Parathyroid adenoma (tissue), 2 donors: Measurements from ENCODE around the gene ZNF750.
A peak's percentile ranks its signal among the peaks of the same experiment; 100 is the strongest.

ENCODE experiments used
- H2AFZ ChIP-seq: fragments of 300-600 bp; sonication (generic); one replicate; pipeline ENCODE4 v1.7.0; 2017; ENCODE audit warnings: antibody characterized with exemption, mild to moderate bottlenecking
- H3K27ac ChIP-seq: fragments of 300-600 bp; sonication (generic); one replicate; pipeline ENCODE4 v1.7.0; 2017
- H3K27me3 ChIP-seq: fragments of 300-600 bp; sonication (generic); one replicate; pipeline ENCODE4 v1.7.0; 2017; ENCODE audit warnings: low read length; ENCODE audit not compliant: control insufficient read depth, insufficient read depth
- H3K36me3 ChIP-seq: fragments of 300-600 bp; sonication (generic); one replicate; pipeline ENCODE4 v1.7.0; 2017; ENCODE audit warnings: low read length; ENCODE audit not compliant: control insufficient read depth, insufficient read depth
- H3K4me1 ChIP-seq: fragments of 300-600 bp; sonication (generic); one replicate; pipeline ENCODE4 v1.7.0; 2017; ENCODE audit warnings: control low read depth
- H3K4me2 ChIP-seq: fragments of 300-600 bp; sonication (generic); one replicate; pipeline ENCODE4 v1.7.0; 2017; ENCODE audit warnings: low read length
- H3K4me3 ChIP-seq: fragments of 300-600 bp; sonication (generic); one replicate; pipeline ENCODE4 v1.7.0; 2017; ENCODE audit warnings: low read depth, low read length
- H3K79me2 ChIP-seq: fragments of 300-600 bp; sonication (generic); one replicate; pipeline ENCODE4 v1.7.0; 2017; ENCODE audit warnings: control low read depth
- H3K9ac ChIP-seq: fragments of 300-600 bp; sonication (generic); one replicate; pipeline ENCODE4 v1.7.0; 2017; ENCODE audit warnings: mild to moderate bottlenecking
- H3K9me3 ChIP-seq: fragments of 300-600 bp; sonication (generic); one replicate; pipeline ENCODE4 v1.7.0; 2017; ENCODE audit warnings: low read length; ENCODE audit not compliant: control insufficient read depth
- CTCF ChIP-seq: fragments of 300-600 bp; sonication (generic); IDR thresholded peaks from one replicate; pipeline ENCODE4 v1.7.0; 2017; ENCODE audit warnings: antibody characterized with exemption, mild to moderate bottlenecking
- donor health status: primary hyperparathyroidism.

Gene ZNF750

GRCh38 chr17:82797061-82797460 lies 42.8 kb downstream of the ZNF750 start:
- Histone ChIP-seq H3K9ac (no peak overlapping the region), H2AFZ (no peak overlapping the region), H3K36me3 (no peaks in the 10 kb centered on the region), H3K79me2 (peaks cover 36% of the 10 kb centered on the region), H3K27ac (no peak overlapping the region), H3K4me3 (no peak overlapping the region), H3K4me1 (no peaks in the 10 kb centered on the region), H3K4me2 (no peak overlapping the region), H3K27me3 (no peaks in the 10 kb centered on the region), H3K9me3 (no peaks in the 10 kb centered on the region)
- TF ChIP-seq CTCF = no peak

GRCh38 chr17:82795615-82796014 lies 44.2 kb downstream of the ZNF750 start:
- no peaks in the 10 kb centered on the region for H3K4me1 ChIP-seq
- no peaks in the 10 kb centered on the region for H3K27me3 ChIP-seq
- H3K36me3 ChIP-seq = no peaks in the 10 kb centered on the region
- peaks cover 41% of the 10 kb centered on the region for H3K79me2 ChIP-seq
- TF ChIP-seq CTCF = no peak
- H3K27ac ChIP-seq = peak overlapping the region; percentile 27
- no peak overlapping the region for H3K9ac ChIP-seq
- no peak overlapping the region for H3K4me2 ChIP-seq
- no peak overlapping the region for H3K4me3 ChIP-seq
- no peaks in the 10 kb centered on the region for H3K9me3 ChIP-seq
- no peak overlapping the region for H2AFZ ChIP-seq

GRCh38 chr17:82794781-82795482 lies 44.9 kb downstream of the ZNF750 start:
- Histone ChIP-seq H3K27me3 (no peaks in the 10 kb centered on the region), H3K4me3 (no peak overlapping the region), H3K4me2 (no peak overlapping the region), H3K4me1 (no peaks in the 10 kb centered on the region), H3K9ac (no peak overlapping the region), H3K9me3 (no peaks in the 10 kb centered on the region), H3K36me3 (no peaks in the 10 kb centered on the region), H2AFZ (no peak overlapping the region), H3K27ac (peak overlapping the region; percentile 17), H3K79me2 (peaks cover 41% of the 10 kb centered on the region)
- TF ChIP-seq CTCF = no peak

GRCh38 chr17:82793974-82794630 lies 45.7 kb downstream of the ZNF750 start:
- H3K36me3 ChIP-seq = no peaks in the 10 kb centered on the region
- no peaks in the 10 kb centered on the region for H3K9me3 ChIP-seq
- peaks cover 45% of the 10 kb centered on the region for H3K79me2 ChIP-seq
- H3K27ac ChIP-seq = no peak overlapping the region
- no peak overlapping the region for H3K4me2 ChIP-seq
- peaks cover 2% of the 10 kb centered on the region for H3K4me1 ChIP-seq
- no peak overlapping the region for H2AFZ ChIP-seq
- TF ChIP-seq CTCF = no peak
- H3K27me3 ChIP-seq = no peaks in the 10 kb centered on the region
- H3K4me3 ChIP-seq = no peak overlapping the region
- no peak overlapping the region for H3K9ac ChIP-seq
